Natural killer cell (primary cell): ENCODE results near the gene OIP5. TPM values are rescaled to one million over a fixed set of nuclear protein-coding genes. Genes with fewer than 3 reads are reported as not detected.
A peak's percentile ranks its signal among the peaks of the same experiment; 100 is the strongest.
"Not testable (repeated sequence)": the region's sequence is repeated elsewhere in the genome, so short reads cannot be mapped to it uniquely, and the experiment has no call there.

Source experiments
- ATAC-seq, 3 donors: fragments of 150-1000 bp in 2 of 3; fragments of 200-7000 bp in 1 of 3; cut with Tn5 transposase; 1 replicate in 1 of 3; 2 replicates in 2 of 3; pipeline ENCODE4 v1.10.0; 2021; ENCODE audit warnings: mild to moderate bottlenecking in 2 of 3, moderate library complexity in 2 of 3
- DNase-seq, 2 donors: peaks; one replicate each; pipeline versions ENCODE4 v3.0.0 to v3.0.0-alpha.2; 2013 to 2021; ENCODE audit warnings: mixed read lengths in 1 of 2
- H3K27ac ChIP-seq: one replicate; pipeline ENCODE4 v1.5.1; 2013; ENCODE audit warnings: mild to moderate bottlenecking, low read length
- H3K27me3 ChIP-seq: one replicate; pipeline ENCODE4 v1.6.1; 2013; ENCODE audit warnings: low read length; ENCODE audit not compliant: control insufficient read depth, insufficient read depth
- H3K36me3 ChIP-seq: one replicate; pipeline ENCODE4 v1.6.1; 2013; ENCODE audit warnings: low read length; ENCODE audit not compliant: control insufficient read depth, insufficient read depth
- H3K4me1 ChIP-seq: one replicate; pipeline ENCODE4 v1.6.1; 2013; ENCODE audit warnings: low read length; ENCODE audit not compliant: control insufficient read depth, insufficient read depth
- H3K4me3 ChIP-seq: one replicate; pipeline ENCODE4 v1.5.1; 2013; ENCODE audit warnings: low read length
- H3K9me3 ChIP-seq: one replicate; pipeline ENCODE4 v1.6.1; 2013; ENCODE audit warnings: low read length; ENCODE audit not compliant: control insufficient read depth, insufficient read depth
- H3K27ac Mint-ChIP-seq, 2 donors: one replicate each; pipeline ENCODE4 v1.8.0; 2022; ENCODE audit warnings: mild to moderate bottlenecking in 2 of 2, mixed read lengths in 2 of 2, moderate library complexity in 1 of 2
- H3K27me3 Mint-ChIP-seq, 2 donors: one replicate each; pipeline ENCODE4 v1.8.0; 2022; ENCODE audit warnings: low read depth in 2 of 2, mixed read lengths in 2 of 2
- H3K36me3 Mint-ChIP-seq: one replicate; pipeline ENCODE4 v1.8.0; 2022; ENCODE audit warnings: mixed read lengths
- H3K4me1 Mint-ChIP-seq, 2 donors: one replicate each; pipeline ENCODE4 v1.8.0; 2022; ENCODE audit warnings: mixed read lengths in 2 of 2
- H3K4me3 Mint-ChIP-seq: one replicate; pipeline ENCODE4 v1.8.0; 2022; ENCODE audit warnings: mild to moderate bottlenecking, moderate library complexity, mixed read lengths
- H3K9me3 Mint-ChIP-seq, 2 donors: one replicate each; pipeline ENCODE4 v1.8.0; 2022; ENCODE audit warnings: mixed read lengths in 2 of 2
- CTCF ChIP-seq: fragments of 200-600 bp; IDR thresholded peaks from one replicate; pipeline ENCODE4 v1.8.0; 2022; ENCODE audit warnings: antibody characterized with exemption
- WGBS: methylation state at CpG from one replicate; pipeline ENCODE4 v1.1.7; 2013; ENCODE audit warnings: missing lambda C conversion rate; ENCODE audit not compliant: insufficient coverage; 5-methylcytosine and 5-hydroxymethylcytosine counted together
- intact Hi-C: fragments of 100-400 bp; cut with micrococcal nuclease; formaldehyde crosslinking; loops from one replicate; pipeline ENCODE4 v1.14.2; 2022
- total RNA-seq, 4 donors: library from RNA; stranded (reverse); fragments of 120-200 nt in 1 of 4; gene quantifications; one replicate each; pipeline versions ENCODE4 v1.2.3 to v1.2.4, GENCODE V29; 2013 to 2022

Gene OIP5
- total RNA-seq, 3 donors from 2014 or later (not counting 1 experiment from before 2014, with no cell fraction given), result 0.29 to 0.64 TPM; not detected in 1

GRCh38 chr15:41276831-41277230 is 55.6 kb downstream of the OIP5 start:
- DNase-seq, result no peak
- H3K27ac Mint-ChIP-seq, result no peak overlapping the region
- intact Hi-C loops, result no loop called here
- no peaks in the 10 kb centered on the region for H3K4me1 Mint-ChIP-seq
- Histone ChIP-seq H3K4me1 (no peaks in the 10 kb centered on the region), H3K27ac (no peak overlapping the region), H3K4me3 (no peak overlapping the region), H3K27me3 (no peaks in the 10 kb centered on the region), H3K9me3 (no peaks in the 10 kb centered on the region), H3K36me3 (peaks cover 7% of the 10 kb centered on the region)
- no peaks in the 10 kb centered on the region for H3K9me3 Mint-ChIP-seq
- no peaks in the 10 kb centered on the region for H3K36me3 Mint-ChIP-seq
- H3K27me3 Mint-ChIP-seq, result no peaks in the 10 kb centered on the region
- H3K4me3 Mint-ChIP-seq, result no peak overlapping the region
- no peak for TF ChIP-seq CTCF
- ATAC-seq, result peak in 1 of 3 donors; percentile 72

- Histone ChIP-seq H3K36me3 (peaks cover 14% of the 10 kb centered on the region), H3K27me3 (no peaks in the 10 kb centered on the region), H3K4me3 (no peak overlapping the region), H3K4me1 (no peaks in the 10 kb centered on the region), H3K9me3 (no peaks in the 10 kb centered on the region), H3K27ac (no peak overlapping the region)
- Mint-ChIP-seq H3K4me3 (no peak overlapping the region), H3K9me3 (no peaks in the 10 kb centered on the region), H3K36me3 (no peaks in the 10 kb centered on the region), H3K4me1 (no peaks in the 10 kb centered on the region), H3K27ac (no peak overlapping the region), H3K27me3 (no peaks in the 10 kb centered on the region)
- intact Hi-C loops, result no loop called here
- ATAC-seq, result no peak
- WGBS, result 88% methylated on average over 1 of the region's 2 CpGs
- DNase-seq, result no peak
- TF ChIP-seq CTCF, result no peak
Measured at GRCh38 chr15:41269887-41270286, 62.5 kb downstream of the OIP5 start.

- Mint-ChIP-seq H3K4me3 (no peak overlapping the region), H3K27ac (no peak overlapping the region), H3K4me1 (peaks cover 0 to 3% of the 10 kb centered on the region in 2 donors), H3K36me3 (peaks cover 11% of the 10 kb centered on the region), H3K27me3 (no peaks in the 10 kb centered on the region), H3K9me3 (no peaks in the 10 kb centered on the region)
- Histone ChIP-seq H3K27ac (no peak overlapping the region), H3K4me1 (no peaks in the 10 kb centered on the region), H3K9me3 (no peaks in the 10 kb centered on the region), H3K27me3 (no peaks in the 10 kb centered on the region), H3K36me3 (peaks cover 24% of the 10 kb centered on the region), H3K4me3 (no peak overlapping the region)
- intact Hi-C loops, result no loop called here
- 93% methylated on average over 5 of the region's 6 CpGs for WGBS
- ATAC-seq (no peak), DNase-seq (no peak)
- no peak for TF ChIP-seq CTCF
Measured at GRCh38 chr15:41263891-41264351, 68.5 kb downstream of the OIP5 start.

GRCh38 chr15:41262571-41262970 is 69.8 kb downstream of the OIP5 start:
- no peak for TF ChIP-seq CTCF
- DNase-seq, result no peak
- no peaks in the 10 kb centered on the region for H3K27me3 ChIP-seq
- no peaks in the 10 kb centered on the region for H3K4me1 ChIP-seq
- Mint-ChIP-seq H3K4me3 (no peak overlapping the region), H3K9me3 (no peaks in the 10 kb centered on the region), H3K27ac (no peak overlapping the region), H3K36me3 (peaks cover 23% of the 10 kb centered on the region), H3K4me1 (peaks cover 0 to 8% of the 10 kb centered on the region in 2 donors), H3K27me3 (no peaks in the 10 kb centered on the region)
- H3K27ac ChIP-seq, result no peak overlapping the region
- intact Hi-C loops, result no loop called here
- H3K4me3 ChIP-seq, result no peak overlapping the region
- H3K36me3 ChIP-seq, result peaks cover 28% of the 10 kb centered on the region
- WGBS, result 98% methylated on average over 8 of the region's 8 CpGs
- no peak for ATAC-seq
- H3K9me3 ChIP-seq, result no peaks in the 10 kb centered on the region

- 96% methylated on average over 7 of the region's 7 CpGs for WGBS
- H3K9me3 ChIP-seq, H3K4me1 ChIP-seq, H3K27ac ChIP-seq, H3K27me3 Mint-ChIP-seq, H3K27ac Mint-ChIP-seq, ATAC-seq, H3K27me3 ChIP-seq, H3K4me3 Mint-ChIP-seq, DNase-seq, H3K9me3 Mint-ChIP-seq, H3K4me1 Mint-ChIP-seq, H3K4me3 ChIP-seq, intact Hi-C loops: not testable (repeated sequence)
- peaks cover 23% of the 10 kb centered on the region for H3K36me3 Mint-ChIP-seq
- peaks cover 26% of the 10 kb centered on the region for H3K36me3 ChIP-seq
Measured at GRCh38 chr15:41260924-41261323, 71.5 kb downstream of the OIP5 start.
